ENCODE results near the gene DOK7. TPM values are rescaled to one million over a fixed set of nuclear protein-coding genes. Genes with fewer than 3 reads are reported as not detected.

The DOK7 gene
- total RNA-seq, 1 donor from 2014 or later = 33.5 TPM

GRCh38 chr4:3480528-3481112 is 17.5 kb downstream of the DOK7 start:
- peak in 1 of 2 donors; percentile 91 for DNase-seq (ENCODE audit: low spot score in 2 of 2)
- Histone ChIP-seq H3K27me3 (no peaks in the 10 kb centered on the region), H3K9me3 (no peaks in the 10 kb centered on the region), H3K36me3 (no peaks in the 10 kb centered on the region), H3K4me3 (no peak overlapping the region), H3K27ac (peak overlapping the region; percentile 95 to 96), H3K4me1 (peaks cover 6 to 24% of the 10 kb centered on the region in 2 donors)
- intact Hi-C loops (cut with DNase I) = loop anchor here (1.0 to 5.0 kb wide), 5 partner anchors 44 to 472 kb away; partner anchors contain the start of gene RGS12
- TF ChIP-seq CTCF (IDR thresholded peaks at IDR 0.05) = peak; percentile 93 to 100 (median 100)

DNA sequence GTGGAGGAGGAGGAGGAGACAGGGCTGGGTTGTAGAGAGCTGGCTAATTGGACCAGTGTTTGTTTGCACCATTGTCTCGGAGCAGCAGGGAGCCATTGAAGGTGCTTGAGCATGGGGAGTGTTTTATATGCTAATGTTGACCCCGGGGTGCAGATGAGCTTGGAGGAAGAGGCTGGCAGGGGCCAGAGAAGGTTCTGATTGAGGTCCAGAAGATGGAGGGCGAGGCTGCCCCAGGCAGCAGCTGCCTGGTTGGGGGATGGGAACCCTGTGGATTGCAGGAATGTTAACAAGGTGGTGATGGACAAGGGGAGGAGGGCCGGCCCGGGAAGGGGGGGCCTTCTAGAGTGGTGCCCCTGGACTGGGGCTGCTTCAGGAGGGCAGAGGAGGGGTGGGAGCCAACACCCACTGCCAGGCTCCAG is 18.0 kb downstream of the DOK7 start:
- no peak for TF ChIP-seq CTCF (IDR thresholded peaks at IDR 0.05)
- intact Hi-C loops (cut with DNase I) = loop anchor here (2.0 to 5.0 kb wide), 4 partner anchors 44 to 471 kb away; partner anchors contain the start of gene RGS12
- no peaks in the 10 kb centered on the region for H3K27me3 ChIP-seq
- peak overlapping the region; percentile 95 to 96 for H3K27ac ChIP-seq
- peaks cover 6 to 24% of the 10 kb centered on the region in 2 donors for H3K4me1 ChIP-seq
- no peaks in the 10 kb centered on the region for H3K9me3 ChIP-seq
- H3K4me3 ChIP-seq = no peak overlapping the region
- no peaks in the 10 kb centered on the region for H3K36me3 ChIP-seq
- DNase-seq (ENCODE audit: low spot score in 2 of 2) = no peak

- H3K27ac ChIP-seq = peak overlapping the region; percentile 95 to 96
- no peaks in the 10 kb centered on the region for H3K9me3 ChIP-seq
- intact Hi-C loops (cut with DNase I) = loop anchor here (2.0 to 5.0 kb wide), 4 partner anchors 45 to 470 kb away; partner anchors contain the start of gene RGS12
- peaks cover 6 to 24% of the 10 kb centered on the region in 2 donors for H3K4me1 ChIP-seq
- no peak for TF ChIP-seq CTCF (IDR thresholded peaks at IDR 0.05)
- no peak for DNase-seq (ENCODE audit: low spot score in 2 of 2)
- no peaks in the 10 kb centered on the region for H3K36me3 ChIP-seq
- H3K4me3 ChIP-seq = no peak overlapping the region
- H3K27me3 ChIP-seq = no peaks in the 10 kb centered on the region
Measured at GRCh38 chr4:3481783-3482393, 18.8 kb downstream of the DOK7 start.

GRCh38 chr4:3482707-3483106 is 19.6 kb downstream of the DOK7 start:
- Histone ChIP-seq H3K9me3 (no peaks in the 10 kb centered on the region), H3K4me1 (peaks cover 6 to 24% of the 10 kb centered on the region in 2 donors), H3K27me3 (no peaks in the 10 kb centered on the region), H3K27ac (peak overlapping the region; percentile 95 to 96), H3K36me3 (no peaks in the 10 kb centered on the region), H3K4me3 (no peak overlapping the region)
- no peak for DNase-seq (ENCODE audit: low spot score in 2 of 2)
- no peak for TF ChIP-seq CTCF (IDR thresholded peaks at IDR 0.05)
- intact Hi-C loops (cut with DNase I) = loop anchor here (1.0 to 5.0 kb wide), 4 partner anchors 21 to 470 kb away; partner anchors contain the start of gene RGS12

GRCh38 chr4:3483471-3483921 is 20.4 kb downstream of the DOK7 start:
- TF ChIP-seq CTCF (IDR thresholded peaks at IDR 0.05) = no peak
- intact Hi-C loops (cut with DNase I) = loop anchor here (1.0 to 5.0 kb wide), 4 partner anchors 22 to 469 kb away; partner anchors contain the start of gene RGS12
- H3K4me3 ChIP-seq = peak overlapping the region in 1 of 2 donors; percentile 42

More at GRCh38 chr4:3483471-3483921, 20.4 kb downstream of the DOK7 start:
- H3K9me3 ChIP-seq = no peaks in the 10 kb centered on the region
- peaks cover 6 to 24% of the 10 kb centered on the region in 2 donors for H3K4me1 ChIP-seq
- H3K36me3 ChIP-seq = no peaks in the 10 kb centered on the region
- peak; percentile 82 to 97 for DNase-seq (ENCODE audit: low spot score in 2 of 2)
- peak overlapping the region; percentile 95 to 96 for H3K27ac ChIP-seq
- H3K27me3 ChIP-seq = no peaks in the 10 kb centered on the region

All from ascending aorta (tissue), 2 donors.